Adipose tissue (tissue), 3 donors: ENCODE data around the gene GNG10. TPM values are rescaled to one million over a fixed set of nuclear protein-coding genes. Genes with fewer than 3 reads are reported as not detected.

Source experiments
- H3K27ac ChIP-seq: one replicate; pipeline ENCODE4 v1.5.1; 2013; ENCODE audit warnings: low read depth, low read length
- WGBS, 3 donors: extraction: QIAGEN DNeasy Blood & Tissue Kit; methylation state at CpG; one replicate each; pipeline ENCODE4 v1.1.7; 2013; 5-methylcytosine and 5-hydroxymethylcytosine counted together
- polyA plus RNA-seq, 3 donors: library from polyadenylated mRNA; stranded (reverse); fragments of 200-250 nt; gene quantifications; one replicate each; pipeline ENCODE4 v1.2.3, GENCODE V29; 2013
- donor health status: healthy with polysubstance abuse.
- donor health status: Bipolar disorder and iron deficiency.
- donor health status: healthy.

Gene GNG10
- polyA plus RNA-seq, 3 donors, result 15.0 to 147 (median 57.2) TPM

DNA sequence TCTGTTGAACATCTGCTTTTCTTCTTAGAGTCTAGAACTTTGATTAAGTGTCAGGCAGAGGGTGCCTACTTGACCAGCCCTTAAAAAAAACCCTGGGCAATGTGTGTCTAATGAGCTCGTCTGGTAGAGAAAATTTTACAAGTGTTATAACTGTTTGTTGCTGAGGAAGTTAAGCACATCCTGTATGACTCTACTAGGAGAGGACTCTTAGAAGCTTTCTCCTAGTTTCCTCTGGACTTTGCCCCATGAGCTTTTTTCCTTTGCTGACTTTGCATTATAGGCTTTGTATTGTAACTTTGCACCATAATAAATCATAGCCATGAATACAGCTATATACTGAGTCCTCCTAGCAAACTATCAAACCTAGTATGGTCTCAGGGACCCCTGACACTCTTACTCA lies 39.4 kb downstream of the GNG10 start:
- WGBS, 3 donors, result 42 to 80% (median 48%) methylated on average over 1 of the region's 1 CpG
- H3K27ac ChIP-seq, result no peak overlapping the region

DNA sequence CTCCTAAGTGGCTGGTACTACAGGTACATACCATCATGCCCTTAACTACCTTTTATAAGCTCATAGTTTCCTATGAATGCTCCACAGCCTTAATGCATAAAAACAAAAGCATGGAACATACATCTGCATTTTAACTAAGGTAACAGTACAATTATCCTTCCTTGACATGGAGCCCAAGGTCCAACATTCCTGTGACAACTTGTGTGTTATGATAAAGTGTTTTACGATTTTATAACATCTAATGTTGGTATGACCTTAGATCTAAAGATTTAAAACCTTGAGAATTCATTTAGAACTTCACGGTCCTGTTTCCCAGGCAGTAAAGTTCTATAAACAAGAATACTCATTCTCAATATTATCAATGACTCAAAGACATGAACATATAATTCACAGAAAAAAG lies 43.1 kb downstream of the GNG10 start:
- no peak overlapping the region for H3K27ac ChIP-seq
- WGBS, 3 donors, result 84 to 97% (median 96%) methylated on average over 2 of the region's 2 CpGs

DNA sequence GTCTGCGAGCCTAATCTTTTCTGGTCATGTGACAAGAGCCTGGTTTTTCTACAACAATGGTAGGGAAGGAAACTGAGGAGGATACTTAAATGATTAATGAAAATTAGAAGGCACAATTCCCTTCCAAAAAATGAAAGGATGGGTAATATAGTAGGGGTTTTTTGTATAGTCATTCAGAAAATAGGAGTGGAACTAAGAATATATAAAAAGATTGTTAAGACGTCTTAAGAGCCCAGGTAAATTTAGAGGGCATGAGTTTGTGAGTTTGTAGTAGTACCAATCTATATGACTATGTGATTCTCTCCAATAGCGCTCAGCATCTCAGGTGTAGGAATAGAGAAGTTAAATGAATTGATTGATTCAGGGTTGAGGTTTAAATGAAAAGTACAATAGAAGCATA lies 50.1 kb downstream of the GNG10 start:
- no peak overlapping the region for H3K27ac ChIP-seq

DNA sequence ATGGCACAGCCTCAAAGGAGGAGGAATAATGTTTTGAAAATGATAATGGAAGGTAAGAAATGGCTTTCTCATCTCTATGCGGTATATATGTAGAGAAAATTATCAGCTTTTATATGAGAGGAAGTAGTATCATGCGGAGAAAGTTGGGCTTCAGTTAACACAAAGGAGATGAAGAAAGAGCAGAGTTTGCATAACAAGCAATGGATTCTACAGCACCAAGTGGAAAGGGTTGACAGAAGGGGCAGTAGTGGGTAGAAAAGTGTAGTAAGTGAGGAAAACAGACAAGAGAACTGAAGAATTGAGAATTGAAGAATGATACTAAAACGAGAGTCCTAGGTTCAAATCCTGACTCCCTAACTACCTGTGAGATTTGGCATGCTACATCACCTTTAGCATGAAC lies 51.0 kb downstream of the GNG10 start:
- no peak overlapping the region for H3K27ac ChIP-seq
- 86 to 88% (median 88%) methylated on average over 3 of the region's 3 CpGs for WGBS, 3 donors

More for the DNA sequence above, 50.1 kb downstream of the GNG10 start:
- WGBS, 3 donors, result 95 to 97% (median 96%) methylated on average over 3 of the region's 3 CpGs

DNA sequence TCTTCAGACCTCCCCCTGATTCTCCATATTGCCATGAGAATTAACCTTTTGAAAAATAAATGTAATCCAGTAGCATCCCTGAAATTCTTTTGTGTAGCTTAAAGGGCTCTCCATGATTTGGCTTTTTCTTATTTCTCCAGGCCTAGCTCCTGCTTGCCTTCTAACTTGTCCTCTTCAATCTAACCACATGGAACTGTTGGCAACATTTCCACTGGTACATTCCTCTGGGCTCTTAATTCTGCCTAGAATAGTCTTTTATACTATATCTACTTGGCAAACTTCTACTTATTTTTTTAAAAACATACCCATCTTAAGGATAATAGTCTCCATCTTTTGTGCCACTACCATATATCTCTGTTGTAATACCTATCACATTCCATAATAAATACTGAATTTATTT lies 54.1 kb downstream of the GNG10 start:
- no peak overlapping the region for H3K27ac ChIP-seq

DNA sequence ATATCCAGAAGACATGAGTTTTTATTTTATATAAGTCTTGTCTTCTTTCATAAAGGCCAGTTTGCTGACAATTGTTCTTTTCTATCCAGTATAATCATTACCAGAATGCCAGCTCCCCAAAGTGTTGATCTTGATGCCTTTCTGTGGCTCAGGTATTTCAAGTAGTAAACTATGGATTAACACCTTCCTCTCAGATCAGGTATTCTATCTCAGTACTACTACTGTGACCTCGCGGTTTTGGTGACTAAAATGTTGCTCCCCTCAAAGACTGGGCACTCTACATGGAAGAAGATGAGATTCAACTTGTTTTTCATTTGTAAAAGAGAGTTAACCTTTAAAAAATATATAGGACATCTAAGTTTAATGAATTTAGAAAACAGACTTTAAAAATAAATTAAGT lies 58.1 kb downstream of the GNG10 start:
- H3K27ac ChIP-seq, result no peak overlapping the region
- 97 to 100% (median 97%) methylated on average over 2 of the region's 2 CpGs for WGBS, 3 donors

Other genes starting within 250 kb of the GNG10 start
- gene ECPAS, start 177.2 kb upstream of the GNG10 start, polyA plus RNA-seq, result 10 to 100 TPM; 20.9 to 33.1 (median 32.7) TPM
- gene ZNF483, start 136.4 kb upstream of the GNG10 start, polyA plus RNA-seq, result under 1 TPM; 0.21 to 0.42 (median 0.34) TPM
- gene PTGR1, start 62.0 kb upstream of the GNG10 start, polyA plus RNA-seq, result 10 to 100 TPM; 12.3 to 63.2 (median 58.4) TPM
- gene DNAJC25, start 30.3 kb upstream of the GNG10 start, polyA plus RNA-seq, result 1 to 10 TPM; 4.1 to 8.0 (median 6.0) TPM
- gene SHOC1, start 133.3 kb downstream of the GNG10 start, polyA plus RNA-seq, result under 1 TPM in 2 of 3 donors, not detected in 1; 0.01 to 0.03 TPM
- 10 to 100 TPM in 2 of 3 donors, 1 to 10 TPM in 1; 5.4 to 40.9 (median 18.7) TPM for gene UGCG, start 235.2 kb downstream of the GNG10 start, polyA plus RNA-seq